ENCODE data around the gene C16orf54. TPM values are rescaled to one million over a fixed set of nuclear protein-coding genes. Genes with fewer than 3 reads are reported as not detected.

C16orf54 gene
- total and polyA plus RNA-seq, 9 of the 15 experiments (the other 6 are each of a cell fraction or from before 2014, with no cell fraction given), result 0.09 TPM; not detected in 8

DNA sequence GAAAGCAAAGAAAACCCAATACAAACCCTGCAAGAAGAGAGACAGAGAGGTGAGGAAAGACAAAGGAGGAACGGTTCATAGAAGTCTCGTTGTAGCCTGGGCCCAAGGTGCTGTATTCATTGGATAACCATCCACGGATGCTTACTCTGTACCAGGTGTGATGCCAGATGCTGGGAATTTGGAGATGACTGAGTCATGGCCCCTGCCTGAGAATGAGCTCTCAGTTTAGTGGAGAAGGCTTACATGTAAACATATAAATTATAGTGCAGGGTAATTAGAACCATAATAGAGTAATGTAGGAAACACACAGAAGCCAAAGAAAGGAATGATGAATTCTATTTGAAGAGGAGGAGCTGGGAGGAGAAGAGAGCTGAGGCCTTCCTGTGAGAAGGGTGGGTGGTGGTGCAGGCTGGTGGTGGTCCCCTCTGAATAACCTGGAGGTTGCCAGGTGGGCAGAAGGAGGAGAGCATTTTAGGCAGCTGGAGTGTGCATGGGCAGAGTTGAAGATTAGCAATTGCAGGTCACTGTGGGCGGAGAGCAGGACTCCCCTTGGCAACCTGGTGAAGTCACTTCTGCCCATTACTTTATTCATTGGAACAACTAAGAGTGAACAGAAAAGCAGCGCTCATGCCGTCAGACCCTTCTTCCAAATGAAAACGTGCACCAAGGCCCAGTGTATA is 24.6 kb upstream of the C16orf54 start:
- CTCF ChIA-PET (ENCODE audit: low intra/inter-chr PET ratio), result no interaction called here
- Histone ChIP-seq H3K79me2 (ENCODE audit: control insufficient read depth, insufficient read depth, low read length) (no peaks in the 10 kb centered on the region), H2AFZ (ENCODE audit: low read depth, low read length) (no peak overlapping the region), H3K9me1 (ENCODE audit: control insufficient read depth, insufficient read depth, low read length) (no peaks in the 10 kb centered on the region), H3K36me3 (ENCODE audit: control insufficient read depth, insufficient read depth, low read length) (no peaks in the 10 kb centered on the region), H3K4me2 (ENCODE audit: insufficient read depth, low read length) (no peak overlapping the region), H3K9me3 (replicated peaks; ENCODE audit: control insufficient read depth, insufficient read depth, low read depth, low read length) (no peaks in the 10 kb centered on the region), H3K27me3 (ENCODE audit: control insufficient read depth in 2 of 2, insufficient read depth in 2 of 2, low read length in 2 of 2) (no peaks in the 10 kb centered on the region), H3K4me3 (no peak overlapping the region), H3K9ac (ENCODE audit: insufficient read depth in 1 of 2, low read depth in 2 of 2, low read length in 2 of 2) (no peak overlapping the region), H4K20me1 (replicated peaks; ENCODE audit: control insufficient read depth, insufficient read depth, low read length) (no peaks in the 10 kb centered on the region), H3K4me1 (replicated peaks in 1 of 2; ENCODE audit: control insufficient read depth in 2 of 2, insufficient read depth in 2 of 2, low read length in 2 of 2) (peaks cover 4 to 7% of the 10 kb centered on the region in 2 experiments), H3K27ac (ENCODE audit: extremely low read depth, low read depth, low read length) (no peak overlapping the region)
- intact Hi-C loops (cut with micrococcal nuclease) (no loop called here), in situ Hi-C loops (cut with MboI) (no loop called here)
- ATAC-seq (no peak), FAIRE-seq (no peak), DNase-seq (ENCODE audit: extremely low read depth in 1 of 4, low spot score in 3 of 4) (no peak)
- no TSS peak for BruUV-seq (replicated peaks)
- POLR2A ChIA-PET, result interaction anchor here (1.3 to 2.1 kb wide), 2 partner anchors 9 to 34 kb away, joined by 3 to 9 read pairs; no protein-coding TSS in a partner anchor
- TF ChIP-seq, protein P1, sequence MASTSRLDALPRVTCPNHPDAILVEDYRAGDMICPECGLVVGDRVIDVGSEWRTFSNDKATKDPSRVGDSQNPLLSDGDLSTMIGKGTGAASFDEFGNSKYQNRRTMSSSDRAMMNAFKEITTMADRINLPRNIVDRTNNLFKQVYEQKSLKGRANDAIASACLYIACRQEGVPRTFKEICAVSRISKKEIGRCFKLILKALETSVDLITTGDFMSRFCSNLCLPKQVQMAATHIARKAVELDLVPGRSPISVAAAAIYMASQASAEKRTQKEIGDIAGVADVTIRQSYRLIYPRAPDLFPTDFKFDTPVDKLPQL (IDR thresholded peaks at IDR 0.05; ENCODE audit: extremely low read depth, insufficient read length), result no peak
- TF ChIP-seq, protein P2, sequence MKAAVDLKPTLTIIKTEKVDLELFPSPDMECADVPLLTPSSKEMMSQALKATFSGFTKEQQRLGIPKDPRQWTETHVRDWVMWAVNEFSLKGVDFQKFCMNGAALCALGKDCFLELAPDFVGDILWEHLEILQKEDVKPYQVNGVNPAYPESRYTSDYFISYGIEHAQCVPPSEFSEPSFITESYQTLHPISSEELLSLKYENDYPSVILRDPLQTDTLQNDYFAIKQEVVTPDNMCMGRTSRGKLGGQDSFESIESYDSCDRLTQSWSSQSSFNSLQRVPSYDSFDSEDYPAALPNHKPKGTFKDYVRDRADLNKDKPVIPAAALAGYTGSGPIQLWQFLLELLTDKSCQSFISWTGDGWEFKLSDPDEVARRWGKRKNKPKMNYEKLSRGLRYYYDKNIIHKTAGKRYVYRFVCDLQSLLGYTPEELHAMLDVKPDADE (conservative IDR thresholded peaks at IDR 0.05; ENCODE audit: control insufficient read depth, low read depth, low read length), result no peak
- TF ChIP-seq CEBPG (CRISPR knock-in tag; IDR thresholded peaks at IDR 0.05) (no peak), CEBPG (tag; conservative IDR thresholded peaks at IDR 0.05 in 1 of 2, IDR thresholded peaks at IDR 0.05 in 1 of 2) (no peak)
- WGBS (ENCODE audit: insufficient coverage, low coverage, missing lambda C conversion rate), result 33% methylated on average over 7 of the region's 7 CpGs
